ENCODE data around the gene RIPOR2. TPM values are rescaled to one million over a fixed set of nuclear protein-coding genes. Genes with fewer than 3 reads are reported as not detected.
"Not testable (repeated sequence)": the region's sequence is repeated elsewhere in the genome, so short reads cannot be mapped to it uniquely, and the experiment has no call there.

The RIPOR2 gene
- total and polyA plus RNA-seq, 2 donors (not counting 3 experiments of a cell fraction or from before 2014, with no cell fraction given) = 0.10 TPM; not detected in 1

DNA sequence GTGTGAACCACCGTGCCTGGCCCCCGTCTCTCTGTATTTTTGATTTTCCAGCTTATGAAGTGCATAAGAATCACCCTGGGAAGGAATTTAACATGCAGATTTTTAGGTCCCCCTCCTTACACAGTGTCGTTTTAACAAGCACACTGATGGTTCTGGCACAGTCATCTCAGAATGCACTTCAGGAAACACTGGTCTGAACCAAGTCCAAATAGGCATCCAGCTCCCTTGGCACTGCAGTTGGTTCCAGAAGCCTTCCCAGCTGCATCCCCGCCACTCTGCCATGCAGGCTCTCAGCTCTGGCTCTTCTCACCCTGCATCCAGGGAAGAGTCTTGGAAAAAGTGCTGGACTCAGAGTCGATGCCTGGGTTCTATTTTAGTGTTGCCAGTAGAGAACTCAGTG is 20.1 kb downstream of the RIPOR2 start:
- no peak overlapping the region for H3K9ac ChIP-seq (replicated peaks; ENCODE audit: extremely low read depth, insufficient read depth, low read length)

DNA sequence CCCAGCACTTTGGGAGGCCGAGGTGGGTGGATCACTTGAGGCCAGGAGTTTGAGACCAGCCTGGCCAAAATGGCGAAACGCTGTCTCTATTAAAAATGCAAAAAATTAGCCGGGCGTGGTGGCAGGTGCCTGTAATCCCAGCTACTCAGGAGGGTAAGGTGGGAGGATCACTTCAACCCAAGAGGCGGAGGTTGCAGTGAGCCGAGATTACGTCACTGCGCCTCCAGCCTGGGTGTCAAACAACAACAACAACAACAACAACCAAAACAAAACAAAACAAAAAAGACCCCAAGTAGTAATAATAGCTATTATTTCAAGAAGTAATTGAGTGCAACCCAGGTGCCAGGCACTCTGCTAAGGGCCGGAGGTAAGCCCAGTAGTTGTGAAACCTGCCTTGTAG is 21.7 kb downstream of the RIPOR2 start:
- FAIRE-seq; BruUV-seq (replicated peaks); CTCF ChIA-PET: not testable (repeated sequence)

More for the DNA sequence above, 20.1 kb downstream of the RIPOR2 start:
- no peak overlapping the region for H3K27ac ChIP-seq (ENCODE audit: insufficient read depth, low read depth, low read length)
- dilution Hi-C loops (cut with MboI; ENCODE audit: extremely low pct_ligation_motif_present, low sequenced_read_pairs) (no loop called here), intact Hi-C loops (cut with micrococcal nuclease) (no loop called here)
- CTCF ChIA-PET = interaction anchor here (1.3 kb wide), 1 partner anchor 10 kb away, joined by 3 read pairs; no protein-coding TSS in a partner anchor
- no peak overlapping the region for H3K4me3 ChIP-seq (replicated peaks in 1 of 3; ENCODE audit: insufficient read depth in 1 of 3, low read depth in 1 of 3, low read length in 3 of 3)
- no peak overlapping the region for H2AFZ ChIP-seq (ENCODE audit: low read depth, low read length)
- no peaks in the 10 kb centered on the region for H4K20me1 ChIP-seq (replicated peaks; ENCODE audit: control insufficient read depth, extremely low read depth, insufficient read depth, low read length)
- no peaks in the 10 kb centered on the region for H3K79me2 ChIP-seq (ENCODE audit: control insufficient read depth, insufficient read depth, low read length)
- no TSS peak for BruUV-seq (replicated peaks)
- H3K36me3 ChIP-seq (ENCODE audit: control insufficient read depth in 2 of 2, extremely low read depth in 1 of 2, insufficient read depth in 2 of 2, low read length in 2 of 2) = no peaks in the 10 kb centered on the region
- FAIRE-seq (no peak), DNase-seq (ENCODE audit: low read depth, low spot score) (no peak)
- H3K27me3 ChIP-seq (ENCODE audit: control insufficient read depth in 2 of 2, insufficient read depth in 2 of 2, low read length in 2 of 2) = peaks cover 18 to 25% of the 10 kb centered on the region in 2 experiments
- no peak overlapping the region for H3K4me2 ChIP-seq (ENCODE audit: insufficient read depth, low read length)
- H3K9me1 ChIP-seq (replicated peaks; ENCODE audit: control insufficient read depth, extremely low read depth, insufficient read depth, low read length) = no peaks in the 10 kb centered on the region
- TF ChIP-seq EZH2 (IDR thresholded peaks at IDR 0.05; ENCODE audit: borderline replicate concordance, low read depth, low read length, severe bottlenecking) (no peak), GATA2 (IDR thresholded peaks at IDR 0.05; ENCODE audit: insufficient read depth, insufficient read length, low read depth, low read length) (no peak), FOS (IDR thresholded peaks at IDR 0.05; ENCODE audit: borderline replicate concordance, insufficient read depth, low read length) (no peak), POLR2A (IDR thresholded peaks at IDR 0.05; ENCODE audit: low read depth, low read length) (no peak), MYC (IDR thresholded peaks at IDR 0.05; ENCODE audit: low read depth, low read length) (no peak), POLR2AphosphoS5 (IDR thresholded peaks at IDR 0.05; ENCODE audit: insufficient read depth, low read depth, low read length) (no peak), JUN (IDR thresholded peaks at IDR 0.05; ENCODE audit: borderline replicate concordance, insufficient read depth, insufficient read length, low read depth) (no peak)
- POLR2A ChIA-PET = no interaction called here
- peaks cover under 1% of the 10 kb centered on the region for H3K4me1 ChIP-seq (ENCODE audit: control insufficient read depth, extremely low read depth, insufficient read depth, low read length)
- no peaks in the 10 kb centered on the region for H3K9me3 ChIP-seq (replicated peaks; ENCODE audit: control insufficient read depth, insufficient read depth, low read length)

More for the DNA sequence above, 21.7 kb downstream of the RIPOR2 start:
- DNase-seq (ENCODE audit: low read depth, low spot score); H3K79me2 ChIP-seq (ENCODE audit: control insufficient read depth, insufficient read depth, low read length); intact Hi-C loops (cut with micrococcal nuclease); H2AFZ ChIP-seq (ENCODE audit: low read depth, low read length); H3K9ac ChIP-seq (replicated peaks; ENCODE audit: extremely low read depth, insufficient read depth, low read length); dilution Hi-C loops (cut with MboI; ENCODE audit: extremely low pct_ligation_motif_present, low sequenced_read_pairs); H3K4me1 ChIP-seq (ENCODE audit: control insufficient read depth, extremely low read depth, insufficient read depth, low read length); H3K4me2 ChIP-seq (ENCODE audit: insufficient read depth, low read length); H3K4me3 ChIP-seq (replicated peaks in 1 of 3; ENCODE audit: insufficient read depth in 1 of 3, low read depth in 1 of 3, low read length in 3 of 3); H3K27ac ChIP-seq (ENCODE audit: insufficient read depth, low read depth, low read length); H3K36me3 ChIP-seq (ENCODE audit: control insufficient read depth in 2 of 2, extremely low read depth in 1 of 2, insufficient read depth in 2 of 2, low read length in 2 of 2); H4K20me1 ChIP-seq (replicated peaks; ENCODE audit: control insufficient read depth, extremely low read depth, insufficient read depth, low read length); H3K9me1 ChIP-seq (replicated peaks; ENCODE audit: control insufficient read depth, extremely low read depth, insufficient read depth, low read length); POLR2A ChIA-PET; H3K9me3 ChIP-seq (replicated peaks; ENCODE audit: control insufficient read depth, insufficient read depth, low read length): not testable (repeated sequence)
- peaks cover 34 to 39% of the 10 kb centered on the region in 2 experiments for H3K27me3 ChIP-seq (ENCODE audit: control insufficient read depth in 2 of 2, insufficient read depth in 2 of 2, low read length in 2 of 2)

Measured in endothelial cell of umbilical vein (primary cell).